HFFc6 (cell line): ENCODE measurements around the gene PARP15. TPM values are rescaled to one million over a fixed set of nuclear protein-coding genes. Genes with fewer than 3 reads are reported as not detected.
"Not testable (repeated sequence)": the region's sequence is repeated elsewhere in the genome, so short reads cannot be mapped to it uniquely, and the experiment has no call there.

ENCODE experiments used
- DNase-seq: peaks from one replicate; pipeline ENCODE4 v3.0.0-alpha.2; 2018
- H3K27ac Mint-ChIP-seq: 2 replicates; pipeline ENCODE4 v1.8.0; 2020; ENCODE audit warnings: mild to moderate bottlenecking, mixed read lengths
- H3K27me3 Mint-ChIP-seq: 2 replicates; pipeline ENCODE4 v1.8.0; 2021; ENCODE audit warnings: mild to moderate bottlenecking, moderate library complexity, mixed read lengths; ENCODE audit not compliant: insufficient read depth
- H3K36me3 Mint-ChIP-seq: 2 replicates; pipeline ENCODE4 v1.8.0; 2021; ENCODE audit warnings: low read depth, mixed read lengths
- H3K4me1 Mint-ChIP-seq: 2 replicates; pipeline ENCODE4 v1.8.0; 2020; ENCODE audit warnings: low read depth, mixed read lengths
- H3K4me3 Mint-ChIP-seq: 2 replicates; pipeline ENCODE4 v1.8.0; 2020; ENCODE audit warnings: mild to moderate bottlenecking, moderate library complexity, mixed read lengths
- H3K9me3 Mint-ChIP-seq: 2 replicates; pipeline ENCODE4 v1.8.0; 2020; ENCODE audit warnings: mild to moderate bottlenecking, mixed read lengths
- CTCF ChIP-seq: fragments of 200-600 bp; sonication (generic); IDR thresholded peaks from 2 replicates; pipeline ENCODE4 v1.5.0; 2021; ENCODE audit warnings: antibody characterized with exemption, mild to moderate bottlenecking
- total RNA-seq, 6 experiments: library from RNA; stranded (reverse); fragmentation: NEBNext Ultra II Directional; extraction: Animal tissue kit (Norgen Biotek cat#: 25700); gene quantifications; 2 replicates in 1 of 6; 3 replicates in 5 of 6; pipeline ENCODE4 v1.2.3, GENCODE V29; 2021

The PARP15 gene
- total RNA-seq, 6 experiments from 2014 or later, result not detected

- DNase-seq, result no peak
- peaks cover 8% of the 10 kb centered on the region for H3K36me3 Mint-ChIP-seq
- H3K4me3 Mint-ChIP-seq, result peak overlapping the region; percentile 89
- H3K27ac Mint-ChIP-seq, result peak overlapping the region; percentile 85
- peaks cover 22% of the 10 kb centered on the region for H3K4me1 Mint-ChIP-seq
- no peaks in the 10 kb centered on the region for H3K27me3 Mint-ChIP-seq
- no peak for TF ChIP-seq CTCF
- no peaks in the 10 kb centered on the region for H3K9me3 Mint-ChIP-seq
Observed at GRCh38 chr3:122562923-122563716, 14.3 kb upstream of the PARP15 start.

GRCh38 chr3:122563717-122564025 lies 13.8 kb upstream of the PARP15 start:
- H3K9me3 Mint-ChIP-seq, result no peaks in the 10 kb centered on the region
- peaks cover 22% of the 10 kb centered on the region for H3K4me1 Mint-ChIP-seq
- H3K27ac Mint-ChIP-seq, result peak overlapping the region; percentile 85
- no peak for TF ChIP-seq CTCF
- H3K4me3 Mint-ChIP-seq, result peak overlapping the region; percentile 89
- H3K36me3 Mint-ChIP-seq, result peaks cover 13% of the 10 kb centered on the region
- no peak for DNase-seq
- no peaks in the 10 kb centered on the region for H3K27me3 Mint-ChIP-seq

- Mint-ChIP-seq H3K4me3 (peak within 1 kb of the TSS; percentile 89), H3K9me3 (no peaks in the 10 kb centered on the region), H3K4me1 (peaks cover 22% of the 10 kb centered on the region), H3K36me3 (peaks cover 20% of the 10 kb centered on the region), H3K27me3 (no peaks in the 10 kb centered on the region), H3K27ac (peak within 1 kb of the TSS; percentile 85)
- DNase-seq, result peak; percentile 59
- TF ChIP-seq CTCF, result no peak
Observed at GRCh38 chr3:122564155-122564912, 13.1 kb upstream of the PARP15 start, which contains the start of the genes DTX3L and PARP9. Gene DTX3L (plus strand): TSS chr3:122564338. CDS start chr3:122564427, 89 bp downstream. Gene PARP9 (minus strand): TSS chr3:122564300. CDS start chr3:122559620, 4,680 bp downstream.

- not testable (repeated sequence) for H3K9me3 Mint-ChIP-seq, H3K27me3 Mint-ChIP-seq, H3K27ac Mint-ChIP-seq, DNase-seq, H3K4me3 Mint-ChIP-seq
- Mint-ChIP-seq H3K4me1 (peaks cover 20% of the 10 kb centered on the region), H3K36me3 (peaks cover 23% of the 10 kb centered on the region)
Observed at GRCh38 chr3:122568131-122568530, 9.3 kb upstream of the PARP15 start.

GRCh38 chr3:122568755-122569154 lies 8.7 kb upstream of the PARP15 start:
- Mint-ChIP-seq H3K27ac (no peak overlapping the region), H3K4me3 (no peak overlapping the region), H3K27me3 (no peaks in the 10 kb centered on the region), H3K4me1 (peaks cover 16% of the 10 kb centered on the region), H3K9me3 (no peaks in the 10 kb centered on the region), H3K36me3 (peaks cover 23% of the 10 kb centered on the region)
- DNase-seq, result no peak
- TF ChIP-seq CTCF, result no peak

- DNase-seq, result no peak
- no peak for TF ChIP-seq CTCF
- peaks cover 8% of the 10 kb centered on the region; the same call in 1 of the 2 replicates for H3K27me3 Mint-ChIP-seq
- no peak overlapping the region for H3K4me3 Mint-ChIP-seq
- H3K36me3 Mint-ChIP-seq, result peaks cover 15% of the 10 kb centered on the region
- H3K4me1 Mint-ChIP-seq, result peaks cover 8% of the 10 kb centered on the region
- no peaks in the 10 kb centered on the region for H3K9me3 Mint-ChIP-seq
- H3K27ac Mint-ChIP-seq, result no peak overlapping the region
Observed at GRCh38 chr3:122572940-122573412, 4.5 kb upstream of the PARP15 start.
